H54 (cell line): Measurements from ENCODE around the gene HIPK2.
A peak's percentile ranks its signal among the peaks of the same experiment; 100 is the strongest.

Source experiments
- DNase-seq: peaks from one replicate; pipeline ENCODE4 v3.0.0; 2011; ENCODE audit warnings: low spot score, mixed read lengths; ENCODE audit not compliant: insufficient read length
- FAIRE-seq: peaks from 3 replicates; lab custom pipeline; 2011; peaks lifted over from hg19 to GRCh38; lab: Jason Lieb, UNC
- POLR2A ChIP-seq: IDR thresholded peaks from 2 replicates; pipeline ENCODE4 v1.6.1; 2011; ENCODE audit warnings: low read depth, mild to moderate bottlenecking, low read length

Gene HIPK2

DNA sequence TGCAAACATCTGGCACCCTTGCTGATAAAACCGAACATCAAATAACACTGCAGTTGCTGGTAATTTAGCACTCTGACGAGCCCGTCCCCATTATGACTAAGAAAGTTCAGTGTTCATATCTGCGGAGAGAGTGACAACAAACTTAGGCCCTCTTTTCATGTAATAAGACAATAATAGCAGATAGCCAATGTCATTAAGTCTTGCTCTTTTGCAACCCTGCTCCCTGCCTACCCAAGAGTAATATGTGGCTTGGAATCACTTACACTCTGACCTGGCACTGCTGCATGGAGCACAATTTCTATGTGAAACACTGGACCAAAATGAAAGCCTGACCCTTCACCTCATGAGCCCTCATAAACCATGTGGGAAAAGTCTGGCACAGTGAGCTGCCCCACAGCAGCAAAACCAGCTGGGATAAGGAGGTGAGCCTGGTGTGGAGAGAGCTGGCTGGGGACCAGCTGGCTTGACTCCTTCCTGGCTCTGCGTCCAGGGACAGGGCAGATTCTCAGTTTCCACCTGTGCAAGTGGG, 86.5 kb downstream of the HIPK2 start:
- TF ChIP-seq POLR2A: no peak
- DNase-seq: no peak
- FAIRE-seq: no peak

DNA sequence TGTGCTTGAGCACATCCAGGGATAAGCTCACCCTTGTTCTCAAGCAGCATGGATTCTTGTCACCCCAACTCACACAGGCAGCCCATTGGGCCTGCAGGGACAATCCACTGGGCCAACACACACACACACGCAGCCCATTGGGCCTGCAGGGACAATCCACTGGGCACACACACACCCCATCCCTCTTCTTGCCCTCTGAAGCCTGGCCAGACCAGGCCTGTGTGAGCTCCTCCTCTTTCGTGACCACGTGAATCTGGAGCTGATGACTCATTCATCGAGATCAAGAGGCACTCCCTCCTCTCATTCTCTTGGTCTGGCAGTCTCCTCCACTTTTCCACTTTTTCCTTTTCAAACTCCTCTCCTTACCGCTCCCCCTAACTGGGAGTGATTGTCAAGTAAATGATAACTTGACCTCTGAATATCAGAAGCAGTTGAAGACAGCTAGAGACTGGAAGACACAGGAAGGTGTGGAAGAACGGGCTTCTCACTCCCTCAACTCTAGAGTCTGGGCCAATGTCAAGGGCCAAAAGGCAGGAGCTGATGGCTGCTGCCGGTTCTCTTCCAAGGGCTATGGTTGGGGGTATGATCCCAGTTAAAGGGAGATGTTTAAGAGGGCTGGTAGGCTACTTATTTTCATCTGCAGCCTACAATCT, 89.7 kb downstream of the HIPK2 start:
- FAIRE-seq: no peak

DNA sequence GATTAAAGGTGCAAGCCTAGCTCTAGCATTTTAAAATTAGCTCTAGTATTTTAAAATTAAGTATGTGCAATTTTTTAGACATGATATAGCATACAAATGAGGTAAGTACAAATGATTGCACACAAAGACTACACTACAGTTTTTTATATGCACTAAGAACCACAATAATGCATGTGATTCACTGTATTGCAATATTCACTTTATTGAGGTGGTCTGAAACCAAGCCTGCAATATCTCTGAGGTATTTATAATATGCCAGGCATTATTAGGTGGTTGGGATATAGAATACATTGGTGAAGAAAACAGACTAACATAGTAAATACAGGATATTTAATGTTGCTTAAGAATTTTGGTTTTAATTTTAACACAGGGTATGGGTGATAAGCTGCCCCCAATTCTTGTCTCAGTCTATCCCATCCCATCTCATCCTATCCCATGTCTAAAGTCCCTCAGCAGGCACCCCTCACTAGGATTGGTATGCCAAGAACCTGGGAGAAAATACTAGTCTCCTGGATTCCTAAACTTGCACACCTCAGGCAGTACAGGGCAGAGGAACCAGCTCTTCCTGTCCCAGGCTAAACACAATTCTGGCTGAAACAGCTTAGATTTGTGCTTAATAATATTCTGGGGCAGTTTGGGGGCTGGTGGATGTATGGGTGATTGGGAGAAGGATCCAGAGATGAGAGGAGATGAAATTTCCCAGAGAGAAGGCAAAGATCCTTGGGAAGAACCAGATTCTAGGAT, 90.4 kb downstream of the HIPK2 start:
- FAIRE-seq: no peak
- TF ChIP-seq POLR2A: no peak

More for the DNA sequence above, 89.7 kb downstream of the HIPK2 start:
- no peak for TF ChIP-seq POLR2A
- DNase-seq: peak; percentile 47

DNA sequence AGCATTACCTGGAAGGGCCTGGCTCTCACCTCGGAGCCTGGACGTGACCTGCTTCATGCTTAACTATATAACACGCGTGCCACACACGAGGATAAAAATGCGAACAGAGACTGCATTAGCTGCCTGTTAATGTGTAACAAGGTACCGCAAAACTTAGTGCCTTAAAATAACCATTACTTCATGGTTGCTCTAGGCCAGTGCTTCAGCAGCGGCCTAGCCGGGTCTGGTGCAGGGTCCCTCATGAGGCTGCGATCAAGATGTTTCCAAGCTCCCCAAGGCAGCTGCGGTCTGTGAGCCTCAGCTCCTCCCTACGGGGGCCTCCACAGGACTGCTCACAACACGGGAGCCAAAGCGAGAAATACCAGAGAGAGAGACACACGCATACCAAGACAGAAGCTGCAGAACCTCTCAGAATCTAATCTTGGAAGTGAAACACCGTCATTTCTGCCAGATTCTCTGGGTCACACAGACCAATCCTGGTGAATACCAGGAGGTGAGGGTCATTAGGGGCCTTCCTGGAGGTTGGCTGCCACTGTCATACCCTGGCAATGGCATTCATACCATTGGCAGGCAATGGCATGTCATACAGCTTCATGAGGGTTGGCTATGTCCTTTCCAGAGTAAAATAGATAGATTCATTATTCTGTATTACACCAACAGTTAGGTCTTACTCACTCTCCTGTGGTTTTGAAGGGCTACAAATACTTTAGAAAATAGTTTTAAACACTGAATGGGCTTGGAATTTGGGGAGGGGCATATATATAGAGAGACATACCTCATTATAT, 94.5 kb downstream of the HIPK2 start:
- FAIRE-seq (no peak), DNase-seq (no peak)
- no peak for TF ChIP-seq POLR2A

More for the DNA sequence above, 90.4 kb downstream of the HIPK2 start:
- DNase-seq: no peak

DNA sequence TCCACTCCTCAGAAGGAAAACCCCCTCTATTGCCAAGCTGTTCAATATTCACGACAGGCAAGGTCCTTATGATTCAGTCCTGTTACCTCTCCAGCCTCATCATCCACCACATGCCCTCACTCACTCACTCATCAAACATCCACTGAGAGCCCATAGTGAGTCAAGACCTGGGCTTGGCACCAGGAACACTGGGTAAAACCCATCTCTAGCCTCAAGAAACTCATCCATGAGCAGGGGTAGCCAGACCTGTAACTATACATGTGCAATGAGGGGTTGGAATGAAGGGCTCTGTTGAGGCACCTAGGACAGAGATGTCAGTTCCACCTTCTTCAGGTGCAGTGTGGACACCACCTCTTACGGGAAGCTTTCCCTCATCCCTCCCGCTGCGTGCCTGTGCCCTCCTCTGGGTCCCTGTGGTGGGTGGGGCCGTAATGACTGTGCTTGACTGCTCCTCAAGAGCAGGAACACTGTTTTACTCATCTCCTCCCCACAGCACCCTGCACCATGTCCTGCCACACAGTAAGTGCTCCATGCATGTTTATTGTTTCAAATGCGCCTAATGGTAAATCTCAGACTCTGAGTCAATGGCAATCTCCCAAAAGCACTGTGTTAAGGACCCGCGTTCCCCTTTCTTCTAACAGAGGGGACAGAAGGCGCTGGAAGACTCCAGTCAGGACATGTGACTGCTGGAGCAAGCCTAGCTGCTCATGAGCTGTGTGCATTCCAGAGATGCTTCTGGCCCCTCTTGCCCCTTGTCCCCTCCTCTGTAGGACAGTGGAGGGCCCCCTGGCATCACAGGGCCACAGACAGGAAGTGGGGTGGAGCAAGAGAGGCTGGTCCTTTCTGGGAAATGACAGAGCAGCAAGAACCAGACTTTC, 95.4 kb downstream of the HIPK2 start:
- DNase-seq: peak; percentile 64
- no peak for FAIRE-seq
- TF ChIP-seq POLR2A: no peak

DNA sequence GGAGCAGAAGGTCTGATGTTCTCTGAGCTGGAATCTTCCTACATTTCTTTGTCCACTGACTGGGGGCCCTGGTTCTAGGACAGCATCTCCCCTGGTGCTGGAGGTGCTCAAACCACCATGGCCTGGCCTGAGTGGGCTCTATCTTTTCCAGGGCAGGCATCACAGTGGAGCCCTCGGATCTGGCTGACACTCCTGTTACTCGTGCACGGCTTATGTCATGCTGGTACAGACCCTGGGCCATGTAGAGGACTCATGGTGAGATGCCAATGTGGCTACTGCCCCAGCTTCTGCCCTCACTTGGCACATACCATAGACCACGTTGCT, 96.0 kb downstream of the HIPK2 start:
- TF ChIP-seq POLR2A: no peak
- no peak for FAIRE-seq
- DNase-seq: no peak

DNA sequence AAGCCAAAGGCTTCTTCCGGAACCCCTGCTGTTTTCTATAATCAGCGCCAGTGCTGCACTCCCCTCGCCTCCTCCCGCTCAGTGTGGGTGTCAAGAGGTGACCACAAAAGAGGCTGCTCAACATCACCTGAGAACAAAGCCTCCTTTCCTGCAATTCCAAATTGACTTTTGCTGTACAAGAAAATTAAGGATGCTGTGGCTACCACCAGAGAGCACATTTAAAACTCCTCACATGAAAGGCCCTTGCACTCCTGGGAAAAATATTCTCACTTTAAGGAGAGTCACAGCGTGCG, 96.4 kb downstream of the HIPK2 start:
- TF ChIP-seq POLR2A: no peak
- DNase-seq (no peak), FAIRE-seq (no peak)

DNA sequence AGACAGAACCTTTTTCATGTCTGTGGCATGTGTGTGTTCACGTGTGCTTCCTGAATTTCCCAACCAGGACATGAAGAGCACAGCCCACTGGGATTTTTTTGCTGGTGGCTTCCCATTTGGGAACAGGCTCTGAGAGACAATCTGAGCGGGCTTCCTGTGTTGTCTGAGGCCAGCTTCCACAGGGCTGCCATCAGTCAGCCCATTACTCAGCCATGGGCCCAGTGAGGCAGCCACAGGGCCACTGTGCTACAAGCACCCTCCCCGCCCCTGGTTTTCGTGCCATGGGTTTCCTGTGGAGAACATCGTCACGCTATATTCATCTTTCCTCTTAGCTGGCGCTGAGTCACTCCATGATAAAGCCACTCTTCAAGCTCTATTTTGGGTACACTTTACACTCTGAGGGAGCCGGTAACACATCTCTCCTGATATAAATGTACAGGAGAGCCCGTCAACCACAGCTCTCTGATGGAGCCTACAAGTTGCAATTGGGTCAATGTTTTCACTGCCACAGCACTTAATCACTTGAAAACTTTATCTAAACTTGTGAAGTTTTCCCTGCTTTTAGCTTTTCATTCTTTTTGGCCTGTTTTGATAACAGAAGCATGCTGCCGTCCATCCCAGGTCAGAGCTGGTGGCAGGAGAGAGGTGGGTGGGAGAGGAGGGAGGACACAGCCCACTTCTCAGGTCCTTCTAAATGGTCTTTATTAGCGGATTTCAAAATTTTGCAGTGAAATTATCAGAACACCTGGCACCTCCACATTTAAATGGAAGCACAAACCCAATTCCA, 96.9 kb downstream of the HIPK2 start:
- FAIRE-seq: no peak

DNA sequence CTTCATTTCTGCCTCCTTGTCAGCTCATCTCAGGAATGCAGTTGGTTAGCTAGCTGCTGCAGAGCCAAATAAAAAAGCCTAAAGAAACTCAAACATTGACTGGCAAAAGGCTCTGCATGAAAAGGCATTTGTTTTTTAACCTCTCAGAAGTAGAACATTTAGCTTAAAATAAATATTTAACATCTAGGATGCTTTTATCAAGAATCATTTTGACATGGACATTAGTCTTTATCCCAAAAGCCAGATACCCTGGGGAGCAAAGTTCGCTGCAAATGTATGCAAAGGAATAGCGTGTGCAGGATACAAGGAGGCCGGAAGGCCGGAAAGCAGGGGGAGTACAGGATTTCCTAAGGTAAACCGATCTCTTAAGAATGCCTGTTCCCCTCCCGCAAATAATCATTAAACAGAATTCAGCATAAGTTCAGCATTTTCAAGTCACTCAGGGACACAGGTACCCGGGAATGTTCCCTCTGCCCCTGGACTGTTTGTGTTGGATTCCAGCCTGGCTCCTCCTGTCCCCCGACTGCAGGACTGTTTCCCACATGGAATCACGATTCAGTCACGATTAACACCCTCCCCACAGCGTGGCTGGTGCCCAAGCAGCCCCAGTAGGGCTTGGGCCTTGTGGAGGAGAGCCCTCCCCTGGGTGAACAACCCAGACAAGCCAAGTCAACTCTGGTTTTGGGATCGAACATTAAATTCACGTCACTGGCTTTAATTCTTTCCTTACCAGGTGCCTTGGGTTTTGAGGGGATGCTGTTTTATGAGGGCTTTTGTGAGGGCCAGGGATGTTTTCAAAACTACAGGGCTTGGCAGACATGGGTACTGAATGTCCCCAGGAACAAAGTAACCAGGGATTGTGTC, 97.8 kb downstream of the HIPK2 start:
- no peak for FAIRE-seq
- DNase-seq: no peak
- TF ChIP-seq POLR2A: no peak

More for the DNA sequence above, 96.9 kb downstream of the HIPK2 start:
- DNase-seq: peak; percentile 74
- 0 out of 2 replicates have a peak, but pooled peaks have one; percentile 23 for TF ChIP-seq POLR2A

DNA sequence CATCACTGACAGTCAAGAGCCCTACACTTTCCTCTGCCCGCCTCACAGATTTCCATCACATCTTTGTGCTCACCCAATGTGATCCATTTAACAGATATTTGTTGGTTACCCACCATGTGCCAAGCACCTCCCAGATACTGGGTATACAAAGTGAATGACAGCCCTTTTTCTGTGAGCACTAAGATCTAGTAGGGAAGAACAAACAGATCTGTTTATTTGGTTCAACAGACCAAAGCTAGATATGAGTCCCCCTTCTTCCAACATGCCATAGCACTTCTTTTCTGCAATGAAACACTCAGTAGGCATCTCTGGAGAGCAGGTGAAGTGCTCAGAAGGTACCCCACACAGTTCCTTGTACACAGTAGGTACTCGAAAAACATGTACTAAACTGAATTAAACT, 101.4 kb downstream of the HIPK2 start:
- DNase-seq: no peak
- no peak for FAIRE-seq
- TF ChIP-seq POLR2A: no peak

DNA sequence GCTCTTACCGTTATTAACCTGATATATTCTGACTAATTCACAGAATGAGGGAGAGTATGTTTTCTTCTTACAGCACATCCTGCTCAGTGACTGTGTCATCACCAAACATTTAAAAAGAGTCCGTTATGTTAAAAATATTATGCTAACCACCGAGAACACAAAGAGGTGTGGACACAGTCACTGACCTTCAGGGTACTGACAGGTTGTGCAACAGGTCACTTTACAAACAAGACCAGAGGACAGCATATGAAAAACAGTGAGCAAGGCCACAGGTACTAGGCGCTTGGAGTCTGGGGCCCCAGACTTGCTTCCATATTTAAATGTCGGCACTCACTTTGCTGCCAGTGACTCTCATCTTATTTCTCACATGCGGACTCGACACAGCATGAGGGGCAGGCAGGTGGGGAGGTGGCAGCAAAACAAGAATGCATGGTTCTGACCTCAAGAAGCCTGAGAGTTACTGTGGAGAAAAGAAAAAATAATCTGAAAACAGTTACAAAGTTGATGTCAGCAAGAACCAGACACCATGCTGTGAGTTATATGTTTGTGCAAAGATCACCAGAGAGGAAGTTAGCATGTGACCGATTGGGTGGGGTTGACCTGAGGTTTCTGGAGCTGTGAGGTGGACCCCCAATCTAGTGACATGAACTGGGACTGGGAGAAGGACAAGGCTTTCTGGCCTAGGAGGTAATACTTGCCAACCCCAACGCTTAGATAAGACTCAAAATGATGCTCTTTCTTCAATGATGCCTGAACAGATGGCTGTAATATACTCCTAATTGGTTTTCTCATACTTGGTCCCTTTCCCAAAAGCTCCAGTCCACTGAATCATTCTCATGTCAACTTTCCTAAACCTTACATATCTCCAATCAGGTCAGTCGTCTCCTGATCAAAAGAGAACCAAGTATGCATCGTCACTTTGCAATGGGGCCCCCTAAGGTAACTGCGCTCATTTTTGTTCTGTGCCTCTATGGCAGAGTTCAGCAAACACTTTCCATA, 102.4 kb downstream of the HIPK2 start:
- FAIRE-seq: no peak
- no peak for TF ChIP-seq POLR2A
- DNase-seq: no peak
